GM23248 (cell line): ENCODE data around the gene SOX5.

Experiments
- EZH2 ChIP-seq: fragments of 200-600 bp; sonication (generic); IDR thresholded peaks from 2 replicates; pipeline ENCODE4 v1.6.1; 2018; ENCODE audit warnings: antibody characterized with exemption, mild to moderate bottlenecking; ENCODE audit not compliant: insufficient read depth, poor library complexity, severe bottlenecking
- EZH2phosphoT487 ChIP-seq: fragments of 200-600 bp; sonication (generic); IDR thresholded peaks from 2 replicates; pipeline ENCODE4 v1.6.1; 2018; ENCODE audit warnings: antibody characterized with exemption, moderate library complexity, mild to moderate bottlenecking, low read depth; ENCODE audit not compliant: insufficient read depth

DNA sequence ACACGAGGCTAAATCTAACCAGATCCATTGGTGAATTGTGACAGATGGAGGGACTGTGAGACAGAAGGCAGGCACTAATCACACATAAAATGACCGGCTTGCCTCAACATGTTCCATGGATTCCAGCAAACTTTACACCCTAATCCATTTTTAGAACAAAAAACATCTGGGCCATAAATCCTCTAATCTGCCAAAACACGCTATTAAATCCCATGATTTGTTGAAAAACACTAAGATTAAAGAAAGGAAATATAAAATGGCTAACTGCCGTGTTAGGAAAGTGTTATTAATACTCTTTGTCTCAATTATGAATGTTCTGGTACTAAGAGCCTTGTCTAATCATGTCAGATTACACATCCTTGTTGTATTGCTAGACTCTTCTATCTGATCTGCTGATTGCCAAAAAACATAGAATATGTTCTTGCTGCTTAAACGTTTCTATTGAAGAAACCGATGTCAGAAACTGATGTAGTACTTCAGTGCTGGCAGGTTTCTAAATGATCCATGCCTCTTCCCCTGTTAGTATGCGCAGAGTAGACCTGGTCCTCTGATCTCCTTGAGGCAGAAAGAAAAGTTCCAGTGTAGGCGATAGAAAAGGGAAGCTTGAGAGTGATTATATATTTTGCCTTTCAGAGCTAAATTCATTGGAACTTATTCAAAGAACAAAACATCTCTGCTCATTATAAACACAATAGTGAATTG lies 384.9 kb downstream of the SOX5 start:
- TF ChIP-seq EZH2phosphoT487 (no peak), EZH2 (no peak)
